GM19193 (cell line): ENCODE data around the gene GRIN2D.

Experiments
- POLR2A ChIP-seq: IDR thresholded peaks from 4 replicates; pipeline ENCODE4 v1.6.1; 2011; ENCODE audit not compliant: insufficient read depth, insufficient read length; ENCODE audit errors: extremely low read depth

The GRIN2D gene

GRCh38 chr19:48390188-48391099 is 3.0 kb upstream of the GRIN2D start:
- TF ChIP-seq POLR2A, result no peak

GRCh38 chr19:48391100-48392005 is 2.1 kb upstream of the GRIN2D start, which contains the start of gene KDELR1:
TSS of gene KDELR1 (minus strand) at chr19:48391551. CDS start at chr19:48391358, 193 bp downstream.
- peak; percentile 39 for TF ChIP-seq POLR2A

GRCh38 chr19:48392860-48393558 is 459 bp upstream of the GRIN2D start:
- TF ChIP-seq POLR2A, result no peak

- TF ChIP-seq POLR2A, result no peak
Observed at GRCh38 chr19:48394331-48395169, 1.1 kb downstream of the GRIN2D start.

GRCh38 chr19:48395170-48395455 is 1.6 kb downstream of the GRIN2D start:
- TF ChIP-seq POLR2A, result no peak

- TF ChIP-seq POLR2A, result no peak
Observed at GRCh38 chr19:48395499-48395898, 2.0 kb downstream of the GRIN2D start.

- TF ChIP-seq POLR2A, result no peak
Observed at GRCh38 chr19:48396016-48396823, 2.8 kb downstream of the GRIN2D start.

GRCh38 chr19:48396824-48397176 is 3.3 kb downstream of the GRIN2D start:
- no peak for TF ChIP-seq POLR2A

GRCh38 chr19:48397263-48398101 is 4.0 kb downstream of the GRIN2D start:
- TF ChIP-seq POLR2A, result no peak

- no peak for TF ChIP-seq POLR2A
Observed at GRCh38 chr19:48398102-48398374, 4.6 kb downstream of the GRIN2D start.

GRCh38 chr19:48398375-48399235 is 5.1 kb downstream of the GRIN2D start:
- peak; percentile 59 for TF ChIP-seq POLR2A
